RWPE2 (cell line): ENCODE results near the gene AHDC1.

Source experiments
- ATAC-seq: fragments of 200-7000 bp; cut with Tn5 transposase; 3 replicates; pipeline ENCODE4 v1.9.1; 2021; ENCODE audit warnings: low read depth
- DNase-seq: peaks from one replicate; pipeline ENCODE4 v3.0.0-alpha.2; 2020; ENCODE audit warnings: low spot score
- H3K27ac ChIP-seq: fragments of 450-650 bp; 2 replicates; pipeline ENCODE4 v1.5.1; 2017; ENCODE audit warnings: mild to moderate bottlenecking; ENCODE audit not compliant: poor library complexity, severe bottlenecking
- H3K27me3 ChIP-seq: fragments of 250-450 bp; sonication (Bioruptor Pico); 2 replicates; pipeline ENCODE4 v1.5.1; 2021; ENCODE audit warnings: mild to moderate bottlenecking, moderate library complexity; ENCODE audit not compliant: insufficient read depth, poor library complexity, severe bottlenecking
- H3K36me3 ChIP-seq: fragments of 250-450 bp; sonication (Bioruptor Pico); 2 replicates; pipeline ENCODE4 v1.5.1; 2020; ENCODE audit warnings: low read depth, mild to moderate bottlenecking, moderate library complexity
- H3K4me1 ChIP-seq: fragments of 250-450 bp; sonication (Bioruptor Pico); 2 replicates; pipeline ENCODE4 v1.5.1; 2021; ENCODE audit warnings: mild to moderate bottlenecking, moderate library complexity; ENCODE audit not compliant: insufficient read depth, poor library complexity, severe bottlenecking
- H3K4me3 ChIP-seq: fragments of 250-450 bp; sonication (Bioruptor Pico); 2 replicates; pipeline ENCODE4 v1.5.1; 2021; ENCODE audit warnings: mild to moderate bottlenecking, moderate library complexity; ENCODE audit not compliant: severe bottlenecking
- H3K9me3 ChIP-seq: fragments of 250-450 bp; sonication (Bioruptor Pico); 2 replicates; pipeline ENCODE4 v1.5.1; 2021; ENCODE audit warnings: mild to moderate bottlenecking, moderate library complexity; ENCODE audit not compliant: severe bottlenecking
- CTCF ChIP-seq: fragments of 450-650 bp; IDR thresholded peaks from one replicate; pipeline ENCODE4 v1.5.1; 2017; ENCODE audit warnings: mild to moderate bottlenecking, moderate library complexity; ENCODE audit not compliant: poor library complexity, severe bottlenecking

Gene AHDC1

GRCh38 chr1:27635396-27636142 lies 31.6 kb upstream of the AHDC1 start:
- Histone ChIP-seq H3K27ac (no peak overlapping the region), H3K4me3 (no peak overlapping the region), H3K36me3 (no peaks in the 10 kb centered on the region), H3K27me3 (peaks cover 8% of the 10 kb centered on the region), H3K4me1 (no peaks in the 10 kb centered on the region), H3K9me3 (no peaks in the 10 kb centered on the region)
- no peak for TF ChIP-seq CTCF
- no peak for ATAC-seq
- DNase-seq = no peak

GRCh38 chr1:27634985-27635367 lies 31.0 kb upstream of the AHDC1 start, which contains the start of gene FGR:
Gene FGR, minus strand, starts transcription at chr1:27635185. Its CDS starts 11,269 bp downstream, at chr1:27623916.
- no peaks in the 10 kb centered on the region for H3K4me1 ChIP-seq
- H3K27ac ChIP-seq = no peak within 1 kb of the TSS
- peak within 1 kb of the TSS; percentile 20 for H3K4me3 ChIP-seq

GRCh38 chr1:27634177-27634984 lies 30.4 kb upstream of the AHDC1 start:
- H3K27ac ChIP-seq = no peak overlapping the region
- peak overlapping the region; percentile 20 for H3K4me3 ChIP-seq

More at GRCh38 chr1:27634985-27635367, 31.0 kb upstream of the AHDC1 start, which contains the start of gene FGR:
- no peaks in the 10 kb centered on the region for H3K36me3 ChIP-seq
- DNase-seq (no peak), ATAC-seq (no peak)
- no peaks in the 10 kb centered on the region for H3K9me3 ChIP-seq
- TF ChIP-seq CTCF = no peak
- peaks cover 8% of the 10 kb centered on the region for H3K27me3 ChIP-seq

GRCh38 chr1:27633640-27634176 lies 29.8 kb upstream of the AHDC1 start:
- Histone ChIP-seq H3K4me3 (peak overlapping the region; percentile 20), H3K9me3 (no peaks in the 10 kb centered on the region), H3K4me1 (no peaks in the 10 kb centered on the region), H3K27ac (no peak overlapping the region), H3K27me3 (peaks cover 8% of the 10 kb centered on the region), H3K36me3 (no peaks in the 10 kb centered on the region)
- ATAC-seq = no peak
- TF ChIP-seq CTCF = no peak
- no peak for DNase-seq

More at GRCh38 chr1:27634177-27634984, 30.4 kb upstream of the AHDC1 start:
- ATAC-seq (0 out of 3 replicates have a peak, but pooled peaks have one; percentile 10), DNase-seq (no peak)
- no peak for TF ChIP-seq CTCF
- Histone ChIP-seq H3K27me3 (peaks cover 8% of the 10 kb centered on the region), H3K36me3 (no peaks in the 10 kb centered on the region), H3K9me3 (no peaks in the 10 kb centered on the region), H3K4me1 (no peaks in the 10 kb centered on the region)
